Tibial nerve (tissue), 3 donors: ENCODE measurements around the gene RAET1L.
A peak's percentile ranks its signal among the peaks of the same experiment; 100 is the strongest.

Experiments used
- CTCF ChIP-seq, 5 experiments: fragments of 200-600 bp in 3 of 5; fragments of 450-650 bp in 2 of 5; sonication (generic) in 3 of 5; IDR thresholded peaks; one replicate each; pipeline ENCODE4 v1.5.1; 2016 to 2019; ENCODE audit warnings: antibody characterized with exemption in 5 of 5, mild to moderate bottlenecking in 3 of 5, moderate library complexity in 2 of 5
- POLR2A ChIP-seq, 2 donors: fragments of 450-650 bp; IDR thresholded peaks; one replicate each; pipeline ENCODE4 v1.6.1; 2017; ENCODE audit warnings: antibody characterized with exemption in 2 of 2, mild to moderate bottlenecking in 2 of 2, moderate library complexity in 2 of 2

- TF ChIP-seq CTCF (IDR thresholded peaks at IDR 0.05) (peak in 4 of 5 experiments; percentile 32 to 73 (median 56)), POLR2A (IDR thresholded peaks at IDR 0.05) (peak; percentile 36 to 43)
Measured at GRCh38 chr6:150068720-150069648, 43.7 kb upstream of the RAET1L start, which contains the start of gene ULBP3.
